Central memory CD4-positive, alpha-beta T cell (primary cell): ENCODE measurements around the gene UBE2E3.

Experiments
- DNase-seq: peaks from one replicate; pipeline ENCODE4 v3.0.0; 2022
- total RNA-seq, 3 experiments: gene quantifications; one replicate each; lab custom pipeline; 2026; lab: John Stamatoyannopoulos, UW

UBE2E3 gene
- 13.5 to 18.7 (median 14.6) reads per million in 3 experiments for total RNA-seq

DNA sequence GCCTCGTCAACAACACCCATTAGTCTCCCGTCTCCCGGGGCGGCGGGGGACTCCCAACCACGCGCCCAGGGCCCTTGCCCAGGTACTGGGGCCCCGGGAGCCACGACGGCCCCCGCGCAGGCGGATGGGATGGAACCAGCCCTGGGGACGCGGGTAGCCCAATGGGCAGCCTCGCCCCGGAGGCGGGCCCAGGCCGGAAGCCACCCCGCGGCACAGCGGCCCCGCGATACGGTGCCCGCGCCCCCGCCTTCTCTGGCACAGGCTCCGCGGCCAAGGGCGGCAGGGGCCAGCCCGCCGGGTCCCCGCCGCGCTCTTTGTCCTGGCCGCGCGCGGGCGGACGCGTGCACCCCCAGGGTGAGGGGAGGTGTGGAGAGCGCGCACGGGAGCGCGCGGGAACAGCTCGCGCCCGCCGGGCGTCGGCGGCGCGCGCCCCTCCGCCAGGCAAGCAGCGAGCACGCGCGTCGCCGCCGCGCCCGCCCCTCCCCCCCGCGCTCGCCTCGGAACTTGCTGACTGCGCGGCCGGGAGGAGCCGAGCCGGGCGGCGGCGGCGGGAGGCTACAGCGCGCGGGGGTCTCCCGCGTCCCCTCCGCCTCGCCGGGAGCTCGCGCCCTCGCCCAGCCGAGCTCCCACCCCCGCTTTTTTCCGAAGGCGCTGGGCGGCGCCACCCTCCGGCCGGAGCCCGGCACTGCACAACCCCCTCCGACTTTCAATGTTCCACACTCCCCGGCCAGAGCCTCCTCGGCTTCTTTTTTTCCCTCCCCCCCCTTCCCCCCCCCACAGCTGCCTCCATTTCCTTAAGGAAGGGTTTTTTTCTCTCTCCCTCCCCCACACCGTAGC lies at the start of gene UBE2E3:
Gene UBE2E3, plus strand, starts transcription at position 500 of the 837 bp plus-strand sequence. CDS start 1,438 bp downstream, outside the sequence.
- DNase-seq = peak; percentile 72

DNA sequence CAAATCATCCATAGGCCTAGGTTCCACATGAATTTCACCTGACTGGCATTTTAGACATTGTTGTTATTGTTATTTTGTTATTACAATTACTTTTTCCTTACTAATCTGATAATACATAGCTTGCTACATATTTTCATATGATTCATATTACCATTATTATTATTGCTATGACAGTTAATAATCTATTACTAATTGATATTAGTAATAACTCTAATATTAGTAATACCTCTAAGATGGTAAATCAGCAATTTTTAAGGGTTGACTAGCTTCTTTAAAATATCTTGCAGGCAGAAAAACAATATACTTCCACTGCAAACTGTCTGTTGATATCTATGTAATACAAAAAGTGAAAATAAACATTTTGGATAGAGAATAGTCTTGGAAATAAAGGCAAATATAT lies 48.6 kb upstream of the UBE2E3 start:
- DNase-seq = no peak

DNA sequence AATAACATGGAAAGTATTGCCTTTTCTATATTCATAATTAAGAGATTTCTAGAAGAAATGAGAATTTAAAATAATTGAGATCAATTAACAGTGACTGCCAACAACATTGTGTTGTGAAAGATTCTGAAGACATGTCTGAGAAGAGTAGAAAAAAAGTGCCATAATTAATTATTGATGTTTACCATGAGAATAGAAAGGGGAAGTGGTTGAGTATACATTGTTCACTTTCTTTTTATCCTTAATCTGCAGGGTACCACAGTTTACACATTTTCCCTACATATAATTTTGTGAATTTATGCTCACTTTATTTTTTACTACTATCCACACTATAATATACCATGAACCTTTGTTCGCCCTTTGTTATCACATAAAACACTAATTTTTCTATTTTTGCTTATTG lies 47.1 kb upstream of the UBE2E3 start:
- no peak for DNase-seq

DNA sequence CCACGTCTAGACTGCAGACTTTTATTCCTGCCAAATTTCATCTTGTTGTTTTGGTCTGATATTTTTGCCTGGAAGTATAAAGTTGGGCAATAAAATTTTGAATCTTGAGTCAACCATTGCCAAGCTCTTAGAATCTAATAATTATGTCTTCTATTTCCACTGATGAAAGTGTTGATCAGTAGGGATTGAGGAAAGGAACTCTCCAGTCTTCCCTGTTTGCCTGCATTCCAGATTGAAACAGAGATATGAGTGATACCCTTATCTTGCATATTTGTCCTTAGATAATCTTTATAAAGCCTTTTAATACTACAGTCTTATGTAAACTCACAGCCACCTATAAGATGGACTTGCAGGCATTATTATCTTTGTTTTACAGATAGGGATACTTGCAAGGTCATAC lies 45.5 kb upstream of the UBE2E3 start:
- no peak for DNase-seq

DNA sequence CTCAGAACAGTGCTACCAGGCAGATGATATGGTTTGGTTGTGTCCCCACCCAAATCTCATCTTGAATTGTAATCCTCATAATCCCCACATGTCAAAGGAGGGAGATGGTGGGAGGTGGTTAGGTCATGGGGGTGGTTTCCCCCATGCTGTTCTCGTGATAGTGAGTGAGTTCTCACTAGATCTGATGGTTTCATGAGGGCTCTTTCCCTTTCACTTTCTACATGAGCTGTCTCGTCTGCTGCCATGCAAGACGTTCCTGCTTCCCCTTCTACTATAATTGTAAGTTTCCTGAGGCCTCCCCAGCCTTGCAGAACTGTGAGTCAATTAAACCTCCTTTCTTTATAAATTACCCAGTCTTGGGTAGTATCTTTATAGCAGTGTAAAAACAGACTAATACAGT lies 42.9 kb upstream of the UBE2E3 start:
- DNase-seq = peak; percentile 7

DNA sequence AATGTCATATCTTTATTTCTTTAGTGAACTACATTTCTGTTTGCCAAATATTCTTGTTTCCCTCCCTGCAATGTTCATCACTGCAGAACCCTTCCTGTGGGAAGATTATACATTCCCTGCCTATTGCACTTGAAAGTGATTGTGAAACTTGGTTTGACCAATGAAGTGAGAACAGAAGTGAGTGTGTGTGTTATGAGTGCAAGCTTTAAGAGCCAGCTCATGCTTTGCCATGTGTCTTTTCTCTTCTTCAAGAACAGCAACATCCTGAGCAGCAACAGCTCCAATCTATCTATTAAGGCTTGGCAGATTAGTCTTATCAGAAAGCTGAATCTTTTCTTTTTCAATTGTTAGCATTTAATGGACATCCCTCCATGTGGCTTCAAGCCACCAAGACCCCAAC lies 42.0 kb upstream of the UBE2E3 start:
- DNase-seq = no peak

DNA sequence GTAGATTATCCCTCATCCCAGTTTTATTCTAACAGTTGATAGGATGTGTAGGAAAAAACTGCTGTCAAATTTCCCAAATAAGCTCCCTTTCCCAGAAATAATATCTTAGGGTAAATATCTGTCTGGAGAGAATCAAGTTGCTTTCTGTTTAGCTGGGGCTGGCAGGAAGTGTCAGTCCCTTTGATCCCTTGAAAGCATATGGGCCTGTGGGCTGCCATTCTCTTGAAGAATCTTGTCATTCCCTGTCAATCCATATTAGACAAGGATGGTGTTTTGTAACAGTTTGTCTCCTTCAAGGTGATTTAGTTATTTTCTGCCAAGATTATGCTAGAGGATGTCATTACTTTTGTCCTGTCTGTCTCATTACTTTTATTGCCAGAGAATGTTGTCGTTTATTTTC lies 37.1 kb upstream of the UBE2E3 start:
- DNase-seq = no peak

DNA sequence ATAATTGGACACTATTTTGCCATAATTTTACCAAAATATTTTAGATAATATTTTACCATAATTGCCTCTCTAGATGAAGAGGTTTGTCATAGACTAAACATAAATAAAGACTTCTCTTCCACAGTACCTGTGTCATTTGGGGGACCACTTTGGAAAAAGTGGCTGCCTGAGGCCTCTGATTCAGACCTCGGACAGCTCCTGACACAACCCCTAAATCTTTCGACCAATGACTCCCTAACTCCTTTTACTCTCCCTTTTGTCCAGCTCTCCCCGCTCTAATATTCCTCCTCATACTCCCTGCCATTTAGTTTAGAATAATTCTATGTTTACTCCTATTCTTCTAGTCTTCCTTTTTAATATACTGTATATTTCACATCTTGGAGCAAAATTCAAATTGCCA lies 36.0 kb upstream of the UBE2E3 start:
- DNase-seq = no peak

DNA sequence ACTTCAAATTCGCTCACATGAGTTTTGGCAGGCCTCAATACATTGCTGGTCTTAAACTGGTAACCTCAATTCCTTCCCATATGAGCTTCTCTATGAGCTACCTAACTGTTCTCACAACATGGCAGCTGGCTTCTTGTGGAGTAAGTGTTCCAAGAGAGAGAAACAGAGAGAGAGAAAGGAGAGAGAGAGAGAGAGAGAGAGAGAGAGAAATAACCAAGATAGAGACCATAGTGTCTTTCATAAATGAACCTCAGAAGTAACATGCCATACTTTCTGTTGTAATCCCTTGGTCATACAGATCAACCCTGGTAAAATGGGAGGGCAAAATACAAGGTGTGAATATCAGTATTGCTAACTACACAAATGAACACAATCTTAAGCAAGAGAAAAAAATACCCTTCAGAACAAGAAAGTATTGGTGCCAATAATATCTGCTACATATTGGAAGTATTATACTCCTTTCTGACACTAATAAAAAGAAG lies 33.2 kb upstream of the UBE2E3 start:
- no peak for DNase-seq

DNA sequence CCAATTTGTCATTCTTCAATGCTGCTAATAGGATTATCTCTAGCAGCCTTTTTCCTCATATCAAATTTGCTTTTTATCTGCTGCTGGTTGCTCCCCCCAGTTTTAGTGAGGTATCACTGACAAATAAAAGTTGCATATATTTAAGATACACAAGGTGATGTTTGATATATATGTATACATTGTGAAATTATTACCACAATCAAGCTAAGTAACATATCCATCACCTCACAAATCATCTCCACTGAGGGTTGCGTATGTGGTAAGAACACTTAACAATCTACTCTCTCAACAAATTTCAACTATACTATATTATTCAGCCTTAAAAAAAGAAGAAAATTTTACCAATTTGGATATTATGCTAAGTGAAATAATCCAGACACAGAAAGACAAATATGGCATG lies 30.5 kb upstream of the UBE2E3 start:
- no peak for DNase-seq

DNA sequence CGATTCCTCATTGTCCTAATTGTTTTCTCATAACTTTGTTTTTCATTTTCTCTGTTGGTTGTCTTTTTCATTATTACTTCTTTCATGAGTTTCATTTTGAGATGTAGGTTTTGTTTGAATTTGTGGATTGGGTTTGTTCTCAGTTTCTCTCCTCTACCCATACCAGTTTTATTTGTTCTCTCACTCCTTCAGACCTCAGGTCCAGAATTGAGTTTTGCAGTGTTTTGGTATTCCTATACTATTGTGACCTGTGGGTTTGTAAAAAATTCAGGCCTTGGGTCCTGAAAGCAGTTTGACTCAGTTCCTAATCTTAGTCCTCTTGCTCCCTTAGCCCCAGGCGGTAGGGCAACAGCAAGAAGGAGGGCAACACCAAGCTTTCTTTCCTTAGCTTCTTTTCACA lies 28.3 kb upstream of the UBE2E3 start:
- DNase-seq = no peak

DNA sequence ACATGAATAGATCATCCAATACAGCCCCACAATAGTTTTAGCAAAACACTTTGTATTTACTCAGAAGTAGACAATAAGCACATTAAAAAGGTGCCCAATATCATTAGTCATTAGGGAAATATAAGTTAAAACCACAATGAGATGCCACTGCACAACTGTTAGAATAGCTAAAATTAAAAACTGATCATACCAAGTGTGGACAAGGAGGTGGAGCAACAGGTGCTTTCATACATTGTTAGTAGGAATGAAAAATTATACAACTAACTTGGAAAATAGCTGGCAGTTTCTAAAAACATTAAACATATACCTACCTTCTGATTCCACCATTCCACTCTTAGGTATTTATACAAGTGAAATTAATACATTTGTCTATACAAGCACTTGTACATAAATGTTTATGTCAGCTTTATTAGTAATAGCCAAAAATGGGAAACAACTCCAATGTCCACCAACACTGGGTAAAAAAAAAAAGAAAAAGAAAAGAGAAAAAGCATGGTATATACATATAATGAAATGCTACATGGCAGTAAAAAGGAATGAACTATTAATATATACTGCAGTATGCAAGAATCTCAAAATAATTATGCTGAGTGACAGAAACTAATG lies 27.6 kb upstream of the UBE2E3 start:
- DNase-seq = no peak

DNA sequence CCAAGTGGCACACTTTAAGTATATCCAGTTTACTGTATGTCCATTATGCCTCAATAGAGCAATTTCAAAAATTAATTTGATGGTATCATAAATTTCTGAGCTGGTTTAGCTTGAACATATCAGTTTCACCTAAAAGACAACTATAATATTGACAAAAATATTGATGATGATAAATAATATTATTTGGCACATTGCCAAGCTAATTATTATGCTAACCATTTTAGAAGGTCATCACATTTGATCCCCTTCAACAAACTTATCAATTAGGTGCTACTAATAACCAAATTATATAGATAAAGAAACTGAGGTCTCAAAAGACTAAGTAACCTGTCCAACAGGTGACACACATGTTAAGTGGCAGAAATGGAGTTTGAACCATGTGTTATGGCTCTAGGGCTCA lies 26.9 kb upstream of the UBE2E3 start:
- no peak for DNase-seq

DNA sequence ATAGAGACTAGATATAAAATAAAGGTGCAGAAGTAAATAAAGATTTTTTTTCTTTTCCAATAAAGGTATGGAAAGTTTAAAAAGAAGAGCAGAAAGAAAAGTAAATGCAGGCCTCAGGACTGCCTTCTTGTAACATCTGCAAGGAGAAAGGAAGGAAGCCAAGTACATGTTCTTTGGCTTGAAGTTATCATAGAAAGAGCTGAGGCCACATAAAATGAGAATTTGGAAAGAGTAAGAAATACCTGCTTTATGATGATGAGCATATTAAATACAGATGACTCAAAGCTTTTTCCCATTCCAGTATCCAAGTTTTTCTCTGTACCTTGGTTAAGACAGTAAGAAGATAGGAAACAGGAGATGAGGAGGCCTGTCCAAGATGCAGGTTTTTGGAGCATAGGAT lies 25.3 kb upstream of the UBE2E3 start:
- no peak for DNase-seq

DNA sequence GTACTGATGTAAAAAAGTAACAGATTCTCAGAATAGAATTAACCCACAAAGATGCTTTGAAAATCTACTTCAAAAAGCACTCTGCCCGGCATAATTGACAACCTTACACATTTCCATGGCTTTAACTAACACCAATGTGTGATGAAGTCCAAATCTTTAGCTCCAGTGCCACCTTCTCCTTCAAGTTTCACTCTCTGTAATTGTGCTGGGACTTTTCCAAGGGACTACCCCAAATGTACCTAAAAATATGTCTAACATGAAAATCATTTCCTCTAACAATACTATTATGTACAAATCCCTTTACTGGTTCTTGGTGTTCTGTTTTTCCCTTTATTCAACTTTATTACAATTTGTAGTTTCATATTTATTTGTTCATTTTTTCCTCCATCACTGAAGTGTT lies 20.6 kb upstream of the UBE2E3 start:
- no peak for DNase-seq

DNA sequence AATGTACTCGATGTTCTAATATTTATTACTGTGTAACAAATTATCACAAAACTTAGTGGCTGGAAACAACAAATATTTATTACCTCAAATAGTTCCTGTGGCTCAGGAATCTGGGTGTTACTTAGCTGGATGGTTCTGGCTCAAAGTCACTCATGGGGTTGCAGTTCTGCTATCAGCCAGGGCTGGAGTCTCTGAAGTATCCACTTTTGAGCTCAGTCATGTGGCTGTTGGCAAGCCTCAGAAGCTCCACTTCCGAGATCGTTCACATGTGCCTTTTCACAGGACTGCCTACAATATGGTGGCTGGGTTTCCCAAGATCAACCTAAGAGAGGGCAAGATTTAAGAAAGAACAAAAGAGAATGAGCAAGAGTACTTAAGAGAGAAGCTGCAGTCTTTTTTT lies 19.4 kb upstream of the UBE2E3 start:
- no peak for DNase-seq

DNA sequence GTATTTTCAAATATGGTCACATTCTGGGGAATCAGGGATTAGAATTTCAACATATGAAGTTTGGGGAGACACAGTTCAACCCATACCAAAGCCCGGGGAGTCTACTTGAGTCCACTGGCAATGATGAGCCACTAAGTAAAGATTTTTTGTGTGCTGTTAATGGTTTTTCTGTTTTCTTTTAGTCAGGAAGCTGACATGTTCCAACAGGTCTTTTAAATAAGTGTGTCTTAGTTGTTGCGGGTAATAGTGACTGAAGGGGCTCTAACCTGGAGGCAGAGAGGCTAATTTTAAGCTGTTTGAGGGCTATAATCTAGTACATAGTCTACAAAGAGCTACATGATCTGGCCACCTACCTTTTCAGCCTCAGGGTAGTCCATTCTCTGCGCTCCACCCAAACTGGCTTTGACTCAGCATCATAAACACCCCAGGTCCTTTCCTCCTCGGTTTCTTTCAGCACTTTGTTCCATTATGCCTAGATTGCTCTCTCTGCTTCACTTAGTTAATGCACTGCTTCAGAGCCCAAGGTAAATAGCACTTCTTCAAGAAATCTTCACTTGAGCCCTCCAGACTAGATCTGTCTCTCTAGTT lies 17.6 kb upstream of the UBE2E3 start:
- no peak for DNase-seq

DNA sequence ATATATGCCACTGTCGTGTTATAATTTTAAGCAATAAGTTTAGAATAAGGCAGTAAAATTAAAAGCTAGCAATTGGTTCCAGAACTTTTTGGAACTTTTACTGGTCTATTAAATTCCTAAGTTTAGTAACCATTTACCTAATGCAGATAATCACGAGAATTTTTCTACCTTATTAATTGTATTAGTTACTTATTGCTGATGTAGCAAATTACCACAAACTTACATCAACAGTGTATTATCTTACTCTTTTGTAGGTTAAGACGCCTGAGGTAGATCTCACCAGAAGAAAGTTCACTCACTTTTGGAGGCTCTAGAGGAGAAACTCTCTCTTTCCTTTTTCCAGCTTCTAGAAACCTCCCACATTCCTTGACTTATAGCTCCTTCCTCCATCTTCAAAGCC lies 14.0 kb upstream of the UBE2E3 start:
- no peak for DNase-seq

DNA sequence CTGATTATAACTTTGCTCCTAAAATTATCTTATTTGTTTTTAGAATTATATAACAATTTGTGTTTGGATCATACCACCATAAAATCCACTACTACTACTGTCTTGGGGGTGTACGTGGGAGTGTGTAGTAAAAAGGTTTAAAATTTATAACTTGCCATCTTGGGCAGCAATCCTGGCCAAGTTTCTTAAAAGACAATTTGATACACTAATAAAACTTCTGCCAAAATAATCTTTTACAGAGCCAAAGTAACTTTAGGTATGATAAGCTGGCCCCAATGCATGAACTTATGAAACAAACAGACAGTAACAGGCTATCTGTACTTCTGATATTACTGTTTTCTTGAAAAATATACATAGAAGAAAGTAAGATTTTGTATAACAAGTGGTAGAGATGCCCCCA lies 11.3 kb upstream of the UBE2E3 start:
- DNase-seq = no peak

DNA sequence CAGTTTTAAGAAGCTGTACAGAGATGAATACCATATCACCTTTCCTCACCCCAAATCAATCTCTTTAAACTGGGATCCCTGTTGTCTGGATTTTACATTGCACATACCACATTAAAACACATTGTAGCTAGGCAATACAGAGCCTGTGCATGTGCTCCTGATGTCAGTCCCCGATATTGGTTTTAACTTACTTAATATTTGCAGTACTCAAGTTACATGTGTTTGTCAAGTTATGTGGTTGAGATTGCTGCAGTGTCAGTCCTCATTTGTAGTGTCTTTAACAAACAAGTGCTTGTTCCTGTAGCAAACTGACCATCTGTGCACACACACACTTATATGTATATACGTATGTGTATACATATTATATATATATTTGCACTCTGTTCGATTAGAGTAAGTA lies 10.4 kb upstream of the UBE2E3 start:
- DNase-seq = no peak

DNA sequence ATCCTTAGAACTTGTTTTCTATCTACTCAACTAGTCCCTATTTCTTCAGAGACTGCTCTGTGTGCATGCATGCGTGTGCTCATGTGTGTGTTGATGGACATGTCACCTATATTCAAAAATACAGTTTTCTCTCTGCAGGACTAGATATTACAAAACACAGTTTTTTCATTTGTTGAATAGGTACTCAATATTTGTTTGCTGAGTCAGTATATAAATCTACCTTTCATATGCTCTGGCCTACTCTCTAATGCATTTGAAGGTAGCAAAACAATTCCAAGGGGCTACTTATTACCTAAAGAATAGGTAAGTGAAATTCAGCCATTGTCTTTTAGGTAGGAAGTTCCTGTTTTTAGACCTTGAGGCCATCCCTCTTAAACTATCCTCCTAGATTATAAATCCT lies 8.6 kb upstream of the UBE2E3 start:
- no peak for DNase-seq

DNA sequence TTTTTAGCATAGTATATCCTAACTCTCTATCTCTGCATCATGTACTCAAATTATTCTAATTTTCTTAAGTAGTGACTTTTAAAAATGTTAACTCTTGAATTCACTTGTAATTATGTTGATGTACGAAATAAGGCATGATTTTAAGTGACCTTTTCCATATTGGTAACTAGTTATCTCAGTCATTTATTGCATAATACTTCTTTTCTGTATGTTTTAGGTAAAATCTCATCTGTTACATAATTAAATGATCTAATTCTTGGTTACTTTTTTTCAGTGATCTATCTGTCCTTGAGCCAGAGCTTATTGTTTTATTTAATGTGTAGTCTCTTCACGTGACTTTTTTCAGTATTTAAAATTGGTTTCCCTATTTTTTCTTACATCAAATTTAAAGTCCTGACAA lies 4.8 kb upstream of the UBE2E3 start:
- no peak for DNase-seq

DNA sequence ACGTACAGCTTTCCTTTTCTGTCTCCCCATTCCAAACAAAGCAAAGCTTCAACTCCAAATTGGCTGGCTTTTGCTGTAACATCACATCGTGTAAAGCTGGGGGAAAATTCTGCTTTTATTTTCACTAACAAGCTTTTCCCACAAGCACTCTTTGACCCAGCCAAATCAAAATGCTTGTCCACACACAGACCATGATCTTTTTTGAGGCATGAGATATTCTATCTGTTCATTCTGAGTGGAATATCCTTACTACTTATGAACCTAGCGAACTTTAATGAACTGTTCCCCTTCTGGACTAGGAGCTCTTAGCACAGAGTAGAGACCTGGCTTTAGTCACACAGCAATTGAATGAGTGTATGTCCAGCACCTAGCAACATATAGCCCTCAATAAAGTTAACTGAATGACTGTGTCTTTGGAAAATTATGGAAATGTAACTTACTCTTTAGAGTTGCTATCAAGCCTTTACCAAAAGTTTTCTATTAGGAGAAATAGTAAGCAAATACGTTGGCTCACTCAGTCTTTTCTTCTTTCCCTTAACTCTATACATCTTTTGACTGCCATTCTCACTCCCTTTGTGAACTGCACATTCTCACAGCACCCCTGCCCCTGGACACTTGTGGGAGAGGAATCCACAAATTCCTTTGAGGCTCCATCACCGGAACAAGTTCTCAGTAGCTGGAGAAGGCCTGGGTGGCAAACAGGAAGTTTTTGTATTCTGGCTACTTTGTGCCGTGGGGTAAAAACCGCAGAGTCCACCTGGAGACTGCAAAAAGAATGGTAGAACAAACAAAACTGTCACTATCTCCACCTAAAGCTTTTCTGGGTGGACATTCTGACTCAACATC lies 1.3 kb upstream of the UBE2E3 start:
- DNase-seq = no peak
